Mucosa of stomach (tissue), 1 donor: Measurements from ENCODE around the gene GRK5.

Source experiments
- H3K27me3 ChIP-seq: one replicate; pipeline ENCODE4 v1.7.0; 2013; ENCODE audit warnings: mild to moderate bottlenecking, low read length; ENCODE audit not compliant: control insufficient read depth, insufficient read depth
- H3K36me3 ChIP-seq: one replicate; pipeline ENCODE4 v1.7.0; 2013; ENCODE audit warnings: low read length; ENCODE audit not compliant: control insufficient read depth, insufficient read depth
- H3K4me1 ChIP-seq: one replicate; pipeline ENCODE4 v1.7.0; 2013; ENCODE audit warnings: mild to moderate bottlenecking, low read length; ENCODE audit not compliant: control insufficient read depth, insufficient read depth
- H3K4me3 ChIP-seq: one replicate; pipeline ENCODE4 v1.7.0; 2013; ENCODE audit warnings: low read length
- H3K9ac ChIP-seq: one replicate; pipeline ENCODE4 v1.7.0; 2013; ENCODE audit warnings: mild to moderate bottlenecking, low read length, moderate library complexity
- H3K9me3 ChIP-seq: one replicate; pipeline ENCODE4 v1.7.0; 2013; ENCODE audit warnings: mild to moderate bottlenecking, low read length, moderate library complexity; ENCODE audit not compliant: control insufficient read depth
- donor health status: Pancreatic carcinoma.

Gene GRK5

GRCh38 chr10:119477444-119477843 lies 270.1 kb downstream of the GRK5 start:
- no peaks in the 10 kb centered on the region for H3K9me3 ChIP-seq
- no peak overlapping the region for H3K9ac ChIP-seq
- H3K4me1 ChIP-seq = no peaks in the 10 kb centered on the region
- H3K27me3 ChIP-seq = peaks cover 3% of the 10 kb centered on the region
- no peaks in the 10 kb centered on the region for H3K36me3 ChIP-seq
- no peak overlapping the region for H3K4me3 ChIP-seq

GRCh38 chr10:119478111-119478802 lies 270.9 kb downstream of the GRK5 start:
- Histone ChIP-seq H3K4me1 (no peaks in the 10 kb centered on the region), H3K4me3 (no peak overlapping the region), H3K9ac (no peak overlapping the region), H3K27me3 (peaks cover 3% of the 10 kb centered on the region), H3K36me3 (no peaks in the 10 kb centered on the region), H3K9me3 (no peaks in the 10 kb centered on the region)

DNA sequence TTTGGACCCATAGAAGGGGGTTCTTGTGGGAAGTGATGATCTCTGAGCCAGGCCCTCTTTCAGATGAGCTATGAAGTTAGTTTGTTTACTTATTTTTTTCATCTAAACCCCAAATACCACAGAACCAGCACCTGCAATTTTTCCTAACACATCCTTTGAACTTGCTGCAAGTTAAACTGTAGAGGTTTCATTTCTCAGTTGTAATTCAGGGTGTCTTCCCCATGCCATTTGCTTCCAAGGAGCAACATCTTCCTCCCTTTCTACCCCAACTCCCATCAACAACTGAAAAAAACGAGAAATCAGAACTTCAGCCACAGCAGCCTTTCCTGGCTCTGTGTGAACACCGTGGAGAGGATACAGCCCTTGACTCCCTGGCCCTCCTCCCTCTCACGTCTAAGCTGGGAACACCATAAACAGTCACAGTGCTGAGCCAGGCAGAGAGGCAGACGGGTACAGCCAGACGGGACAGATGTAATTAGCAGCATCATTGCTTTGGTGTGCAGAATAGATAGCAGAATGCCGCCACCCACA lies 271.5 kb downstream of the GRK5 start:
- Histone ChIP-seq H3K36me3 (no peaks in the 10 kb centered on the region), H3K4me1 (no peaks in the 10 kb centered on the region), H3K4me3 (no peak overlapping the region), H3K27me3 (peaks cover 3% of the 10 kb centered on the region), H3K9ac (no peak overlapping the region), H3K9me3 (no peaks in the 10 kb centered on the region)

- Histone ChIP-seq H3K9ac (no peak overlapping the region), H3K4me3 (no peak overlapping the region), H3K36me3 (no peaks in the 10 kb centered on the region), H3K27me3 (peaks cover 3% of the 10 kb centered on the region), H3K9me3 (no peaks in the 10 kb centered on the region), H3K4me1 (no peaks in the 10 kb centered on the region)
These were observed 272.2 kb downstream of the GRK5 start for GRCh38 chr10:119479532-119479931.

GRCh38 chr10:119480667-119481066 lies 273.3 kb downstream of the GRK5 start:
- no peaks in the 10 kb centered on the region for H3K36me3 ChIP-seq
- no peaks in the 10 kb centered on the region for H3K4me1 ChIP-seq
- H3K9me3 ChIP-seq = no peaks in the 10 kb centered on the region
- H3K9ac ChIP-seq = no peak overlapping the region
- no peak overlapping the region for H3K4me3 ChIP-seq
- peaks cover 3% of the 10 kb centered on the region for H3K27me3 ChIP-seq

GRCh38 chr10:119481781-119482426 lies 274.5 kb downstream of the GRK5 start:
- Histone ChIP-seq H3K9me3 (no peaks in the 10 kb centered on the region), H3K9ac (no peak overlapping the region), H3K27me3 (peaks cover 3% of the 10 kb centered on the region), H3K36me3 (no peaks in the 10 kb centered on the region), H3K4me1 (no peaks in the 10 kb centered on the region), H3K4me3 (no peak overlapping the region)

DNA sequence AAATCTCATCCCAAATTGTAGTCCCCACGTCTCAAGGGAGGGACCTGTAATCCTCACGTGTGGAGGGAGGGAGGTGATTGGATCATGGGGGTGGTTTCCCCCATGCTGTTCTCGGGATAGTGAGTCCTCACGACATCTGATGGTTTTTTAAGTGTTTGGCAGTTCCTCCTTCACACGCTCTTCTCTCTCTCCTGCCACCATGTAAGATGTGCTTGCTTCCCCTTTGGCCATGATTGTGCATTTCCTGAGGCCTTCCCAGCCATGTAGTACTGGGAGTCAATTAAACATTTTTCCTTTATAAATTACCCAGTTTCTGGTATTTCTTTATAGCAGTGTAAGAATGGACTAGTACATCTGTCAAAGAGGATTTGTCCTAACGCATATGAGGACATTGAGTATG lies 275.6 kb downstream of the GRK5 start:
- Histone ChIP-seq H3K4me1 (no peaks in the 10 kb centered on the region), H3K27me3 (peaks cover 3% of the 10 kb centered on the region), H3K9ac (no peak overlapping the region), H3K36me3 (no peaks in the 10 kb centered on the region), H3K4me3 (no peak overlapping the region), H3K9me3 (no peaks in the 10 kb centered on the region)

- Histone ChIP-seq H3K9ac (no peak overlapping the region), H3K9me3 (no peaks in the 10 kb centered on the region), H3K4me1 (no peaks in the 10 kb centered on the region), H3K4me3 (no peak overlapping the region), H3K36me3 (no peaks in the 10 kb centered on the region), H3K27me3 (peaks cover 3% of the 10 kb centered on the region)
These were observed 276.5 kb downstream of the GRK5 start for GRCh38 chr10:119483839-119484238.

- Histone ChIP-seq H3K9ac (no peak overlapping the region), H3K9me3 (no peaks in the 10 kb centered on the region), H3K4me3 (no peak overlapping the region), H3K4me1 (peaks cover 6% of the 10 kb centered on the region), H3K36me3 (no peaks in the 10 kb centered on the region), H3K27me3 (no peaks in the 10 kb centered on the region)
These were observed 281.3 kb downstream of the GRK5 start for GRCh38 chr10:119488675-119489074.

DNA sequence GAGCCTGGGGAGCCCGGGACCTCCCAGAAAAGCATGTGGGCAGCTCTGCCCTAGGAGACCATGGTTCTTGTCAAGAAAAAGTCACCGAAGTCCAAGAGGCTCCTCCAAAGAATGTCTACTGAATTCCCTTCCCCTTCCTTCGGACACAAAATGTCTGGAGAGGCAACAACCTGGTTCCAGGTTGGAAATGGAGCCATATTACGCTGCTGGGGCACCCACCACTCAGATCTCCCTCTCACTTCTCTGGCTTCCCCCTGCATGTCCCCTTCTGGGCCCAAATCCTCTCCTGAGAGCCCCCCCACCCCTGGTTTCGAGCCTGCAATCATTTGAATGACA lies 282.6 kb downstream of the GRK5 start:
- H3K9ac ChIP-seq = no peak overlapping the region
- H3K4me1 ChIP-seq = peaks cover 11% of the 10 kb centered on the region
- no peaks in the 10 kb centered on the region for H3K9me3 ChIP-seq
- no peak overlapping the region for H3K4me3 ChIP-seq
- H3K27me3 ChIP-seq = no peaks in the 10 kb centered on the region
- no peaks in the 10 kb centered on the region for H3K36me3 ChIP-seq

DNA sequence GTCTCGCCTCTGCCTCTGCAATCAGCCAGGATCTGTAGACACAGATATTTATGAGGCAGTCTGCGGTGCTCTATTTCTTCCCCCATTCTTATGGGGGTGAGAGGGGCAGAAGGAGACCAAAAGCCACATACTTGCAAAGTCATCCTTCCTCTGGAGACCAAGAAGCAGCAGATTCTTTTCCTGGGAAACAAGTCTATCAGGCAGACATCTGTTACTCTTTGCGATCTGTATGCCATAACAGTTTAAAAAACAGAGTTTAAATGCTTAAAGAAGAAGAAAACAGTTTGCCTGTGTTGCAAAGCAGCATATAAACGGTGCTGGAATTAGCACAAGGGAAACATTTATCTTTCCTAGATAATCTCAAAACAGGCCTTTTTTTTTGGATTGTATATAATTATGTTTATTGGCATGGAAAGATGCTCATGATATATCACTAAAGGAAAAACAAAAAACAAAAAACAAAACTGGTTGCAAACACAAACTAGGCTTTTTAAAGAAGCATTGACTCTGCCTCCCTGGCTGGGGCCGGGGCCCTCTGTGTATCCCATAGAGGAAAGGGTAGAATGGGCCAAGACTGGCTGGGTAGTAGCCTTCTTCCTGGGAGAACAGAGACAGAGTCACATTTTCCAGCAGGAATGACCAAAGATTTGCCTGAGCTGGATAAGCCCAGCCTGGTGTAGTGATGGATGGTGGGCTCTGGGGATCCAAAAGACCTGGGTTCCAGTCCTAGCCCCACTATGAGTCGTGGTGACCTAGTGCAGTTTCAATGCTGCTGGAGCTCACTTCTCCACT lies 284.8 kb downstream of the GRK5 start:
- H3K9me3 ChIP-seq = no peaks in the 10 kb centered on the region
- H3K9ac ChIP-seq = no peak overlapping the region

GRCh38 chr10:119493155-119493554 lies 285.8 kb downstream of the GRK5 start:
- Histone ChIP-seq H3K36me3 (no peaks in the 10 kb centered on the region), H3K4me3 (no peak overlapping the region), H3K27me3 (no peaks in the 10 kb centered on the region), H3K4me1 (peaks cover 11% of the 10 kb centered on the region), H3K9ac (no peak overlapping the region), H3K9me3 (no peaks in the 10 kb centered on the region)

More for the DNA sequence above, 284.8 kb downstream of the GRK5 start:
- H3K4me3 ChIP-seq = no peak overlapping the region
- peaks cover 11% of the 10 kb centered on the region for H3K4me1 ChIP-seq
- no peaks in the 10 kb centered on the region for H3K36me3 ChIP-seq
- no peaks in the 10 kb centered on the region for H3K27me3 ChIP-seq
